Measurements from ENCODE around the gene KRTAP4-5.
"Not testable (repeated sequence)": the region's sequence is repeated elsewhere in the genome, so short reads cannot be mapped to it uniquely, and the experiment has no call there.

The KRTAP4-5 gene

DNA sequence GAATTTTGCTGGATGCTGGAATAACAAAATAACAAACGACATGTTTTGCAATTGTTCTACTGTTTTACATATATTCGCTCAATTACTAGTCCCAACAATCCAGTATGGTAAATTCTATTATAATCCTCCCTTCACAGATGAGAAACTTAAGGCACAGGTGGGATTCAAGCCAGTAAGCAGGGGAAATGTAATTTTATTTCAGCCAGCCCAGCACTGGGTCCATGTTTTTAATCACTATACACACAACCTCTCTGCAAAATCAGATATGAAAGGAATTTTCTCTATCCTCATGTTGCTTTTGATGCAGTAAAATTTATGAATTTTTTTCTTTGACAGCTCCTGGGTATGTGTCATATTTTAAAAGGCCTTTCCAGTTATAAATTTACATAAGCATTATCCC, 4.4 kb downstream of the KRTAP4-5 start:
- FAIRE-seq = no peak

DNA sequence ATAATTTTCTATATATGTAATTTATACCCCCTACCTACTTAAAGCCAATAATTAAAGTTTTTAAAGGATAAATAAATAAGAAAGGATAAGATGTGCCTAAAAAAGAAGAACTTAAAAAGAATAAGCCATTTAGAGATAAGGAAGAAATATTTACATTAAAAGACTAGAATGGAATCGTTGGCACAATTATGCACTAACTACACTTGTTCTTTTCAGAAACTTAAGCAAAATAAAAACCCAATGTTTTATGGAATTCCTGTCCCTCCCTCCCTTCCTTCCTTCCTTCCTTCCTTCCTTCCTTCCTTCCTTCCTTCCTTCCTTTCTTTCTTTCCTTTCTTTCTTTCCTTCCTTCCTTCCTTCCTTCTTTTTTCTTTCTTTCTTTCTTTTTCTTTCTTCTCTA, 4.8 kb downstream of the KRTAP4-5 start:
- no peak for FAIRE-seq

DNA sequence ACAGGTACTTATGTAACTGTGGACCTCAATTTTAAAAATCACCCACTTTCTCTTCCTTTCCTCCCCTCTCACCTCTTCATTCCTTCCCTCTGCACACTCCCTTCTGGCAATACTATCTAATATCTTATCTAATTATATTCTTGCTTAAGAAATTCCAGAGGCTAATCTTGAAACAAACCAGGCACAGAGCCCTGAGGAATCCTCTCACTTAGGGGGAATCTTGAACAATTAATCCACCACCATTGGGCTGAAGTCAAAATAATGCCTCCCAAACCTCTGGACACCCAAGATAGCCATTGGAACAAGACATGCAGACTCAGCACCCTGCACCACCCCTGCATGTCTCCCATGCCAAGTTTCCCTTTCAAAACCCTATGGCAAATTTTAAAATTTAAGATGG, 8.3 kb downstream of the KRTAP4-5 start:
- FAIRE-seq = no peak

DNA sequence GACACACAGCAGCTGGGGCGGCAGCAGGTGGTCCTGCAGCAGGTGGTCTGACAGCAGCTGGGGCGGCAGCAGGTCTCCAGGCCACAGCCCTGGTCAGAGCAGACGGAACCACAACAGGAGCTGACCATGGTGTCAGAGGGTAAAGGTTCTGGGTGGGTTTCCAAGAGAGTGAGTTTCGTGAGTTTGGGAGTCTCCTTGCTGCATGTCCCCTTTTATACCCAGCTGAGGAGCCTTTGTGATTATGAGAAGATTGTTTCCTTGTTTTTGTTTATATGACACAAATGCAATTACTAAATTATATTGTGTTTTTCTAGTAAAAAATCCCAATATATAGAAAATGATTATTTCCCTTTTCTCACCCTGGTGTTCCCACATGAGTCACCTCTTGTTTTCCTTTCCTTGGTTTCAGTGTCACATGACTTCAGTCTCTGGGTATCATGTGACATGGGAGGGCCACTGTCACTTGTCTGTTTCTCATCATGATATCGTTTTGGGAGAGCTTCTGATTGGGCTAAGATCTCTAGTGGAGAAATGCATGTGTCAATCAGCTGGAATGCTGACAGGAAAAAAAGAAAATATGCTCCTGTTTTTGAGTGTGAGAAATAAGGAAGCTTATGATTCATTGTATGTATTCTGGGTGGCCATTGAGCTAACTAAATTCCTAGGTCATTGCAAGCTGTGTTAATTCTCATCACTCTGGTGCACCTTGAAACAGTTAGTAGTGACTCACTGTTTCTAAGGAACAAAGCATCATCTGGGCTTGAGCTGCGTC, 9.1 kb downstream of the KRTAP4-5 start, which contains the start of gene KRTAP4-6:
TSS of gene KRTAP4-6 (minus strand) at position 185 of the 772 bp plus-strand sequence. CDS start at position 128, 57 bp downstream.
- FAIRE-seq = no peak

DNA sequence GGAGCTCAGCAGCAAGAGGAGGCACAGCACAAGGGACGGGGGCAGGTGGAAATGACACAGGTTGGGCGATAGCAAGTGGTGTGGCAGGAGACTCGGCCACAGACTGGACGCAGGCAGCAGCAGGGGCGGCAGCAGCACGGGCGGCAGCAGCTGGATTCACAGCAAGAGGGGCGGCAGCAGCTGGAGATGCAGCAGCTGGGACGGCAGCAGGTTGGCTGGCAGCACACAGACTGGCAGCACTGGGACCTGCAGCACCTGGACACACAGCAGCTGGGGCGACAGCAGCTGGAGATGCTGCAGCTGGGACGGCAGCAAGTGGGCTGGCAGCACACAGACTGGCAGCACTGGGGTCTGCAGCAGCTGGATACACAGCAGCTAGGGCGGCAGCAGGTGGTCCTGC, 9.8 kb downstream of the KRTAP4-5 start:
- FAIRE-seq = not testable (repeated sequence)

DNA sequence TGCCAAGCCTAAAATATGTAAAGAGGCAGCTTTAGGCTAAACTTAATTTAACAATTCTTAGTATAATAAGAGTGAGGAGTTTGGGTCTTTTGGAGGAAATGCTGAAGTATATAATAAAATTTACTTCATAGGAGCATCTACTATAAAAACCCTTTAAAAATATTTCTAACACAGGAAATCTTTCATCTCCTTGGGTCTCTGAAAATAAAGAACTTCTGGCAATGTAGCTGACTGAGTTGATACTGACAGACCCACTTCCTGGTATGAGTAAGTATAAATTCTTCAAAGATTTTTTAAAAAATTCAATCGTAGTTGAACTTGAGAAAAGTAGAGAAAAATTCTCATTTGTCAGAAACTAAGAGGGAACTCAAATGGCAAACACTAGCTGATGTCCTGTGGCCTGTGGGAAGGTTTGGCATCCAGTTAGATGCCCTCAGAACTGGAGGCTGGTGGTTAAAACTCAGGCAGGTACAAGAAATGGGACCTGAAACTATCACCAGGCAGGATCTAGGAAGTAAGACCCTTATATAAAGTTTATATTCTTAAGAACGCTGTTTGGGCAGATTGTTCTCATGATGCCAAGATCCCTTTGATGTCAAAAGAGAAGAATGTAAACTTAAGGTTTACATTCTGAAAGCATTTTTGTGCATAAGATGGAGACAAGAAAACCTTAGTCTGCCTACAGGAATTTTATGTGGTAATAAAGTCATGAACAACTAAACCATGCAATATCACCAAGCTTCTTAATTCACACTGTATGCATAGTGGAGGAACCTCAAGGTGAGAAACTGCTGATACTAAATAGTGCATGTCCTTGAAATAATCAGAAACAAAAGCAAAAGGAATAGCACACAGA, 15.5 kb downstream of the KRTAP4-5 start:
- FAIRE-seq = no peak

DNA sequence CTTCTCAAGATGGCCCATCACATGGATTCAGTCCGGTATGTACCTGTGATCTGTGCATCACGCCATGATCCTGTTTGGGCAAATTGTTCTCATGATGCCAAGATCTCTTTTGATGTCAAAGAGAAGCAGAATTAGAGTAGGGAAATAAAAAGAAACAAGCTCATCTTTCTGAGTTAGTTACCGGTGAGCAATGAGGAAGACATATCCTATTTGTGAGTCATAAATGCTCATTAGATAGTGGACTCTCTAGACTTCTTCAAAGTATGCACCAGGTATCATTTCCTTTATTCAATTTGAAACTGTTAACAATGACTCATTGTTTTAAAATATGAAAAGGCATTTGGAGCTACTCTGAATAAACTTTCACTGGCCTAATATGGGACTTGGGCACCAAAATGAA, 17.6 kb downstream of the KRTAP4-5 start:
- FAIRE-seq = no peak

DNA sequence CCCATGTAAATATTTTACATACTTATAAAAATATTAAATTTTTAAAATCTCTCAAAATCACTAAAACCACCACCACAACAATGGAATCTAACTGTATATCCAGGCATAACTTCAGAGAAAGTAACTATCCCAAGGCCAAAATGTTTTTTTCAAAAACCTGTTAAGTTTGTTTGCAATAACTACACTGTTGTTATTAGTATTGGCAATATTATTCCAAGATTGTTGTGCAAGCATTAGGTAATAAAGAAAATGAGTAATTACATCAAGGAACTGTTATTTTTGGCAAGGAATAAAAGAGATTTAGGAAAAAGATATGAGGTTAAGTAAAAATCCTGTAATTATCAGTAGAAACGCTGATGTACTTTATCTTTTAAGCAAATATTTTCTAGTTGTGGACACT, 22.3 kb downstream of the KRTAP4-5 start:
- no peak for FAIRE-seq

DNA sequence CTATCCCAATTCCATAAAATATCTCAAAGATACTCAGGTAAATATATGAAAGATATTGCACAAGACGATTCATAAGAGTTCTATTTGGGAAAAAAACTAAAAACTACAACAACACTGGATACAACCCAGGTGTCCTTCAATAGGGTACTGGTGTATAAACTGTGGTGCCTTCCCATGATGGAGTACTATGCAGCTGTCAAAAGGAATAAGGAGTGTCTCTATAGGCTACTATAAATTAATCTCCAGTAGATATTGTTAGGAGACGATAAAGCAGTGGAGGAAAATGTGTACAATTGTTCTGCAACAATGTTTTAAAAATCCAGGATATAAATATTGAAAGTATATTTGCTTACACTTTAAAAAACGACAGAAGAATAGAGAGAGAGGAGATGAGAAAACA, 23.2 kb downstream of the KRTAP4-5 start:
- no peak for FAIRE-seq

DNA sequence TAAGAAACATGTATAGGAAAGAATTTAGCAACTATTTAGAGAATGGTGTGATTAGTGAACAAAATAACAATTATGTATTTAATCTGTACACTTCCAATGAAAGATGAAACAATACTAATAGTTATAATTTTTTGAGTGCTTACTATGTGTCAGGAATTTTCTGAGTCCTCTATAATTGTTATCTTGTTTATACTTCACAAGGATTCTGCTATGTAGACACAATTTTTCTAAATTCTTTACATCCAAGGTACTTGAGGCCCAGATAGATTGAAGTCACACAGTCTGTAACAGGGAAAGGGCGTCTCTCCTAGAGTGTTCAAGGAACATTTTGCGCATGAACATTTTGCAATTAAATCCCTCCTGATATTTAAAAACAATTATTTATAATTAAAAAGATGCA, 24.6 kb downstream of the KRTAP4-5 start:
- no peak for FAIRE-seq

DNA sequence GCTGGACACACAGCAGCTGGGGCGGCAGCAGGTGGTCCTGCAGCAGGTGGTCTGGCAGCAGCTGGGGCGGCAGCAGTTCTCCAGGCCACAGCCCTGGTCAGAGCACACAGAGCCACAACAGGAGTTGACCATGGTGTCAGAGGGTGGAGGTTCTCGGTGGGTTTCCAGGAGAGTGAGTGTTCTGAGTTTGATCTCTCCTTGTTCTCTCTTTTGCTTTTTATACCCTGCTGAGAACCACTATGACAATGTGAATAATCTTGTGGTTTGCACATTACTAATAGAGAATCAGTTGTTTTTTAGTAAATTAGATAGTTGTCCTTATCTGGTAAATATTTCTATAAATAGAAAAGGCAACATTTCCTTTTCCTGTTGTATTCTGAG, 25.6 kb downstream of the KRTAP4-5 start, which contains the start of gene KRTAP4-12:
TSS of gene KRTAP4-12 (minus strand) at position 192 of the 381 bp plus-strand sequence. CDS start at position 132, 60 bp downstream.
- FAIRE-seq = not testable (repeated sequence)

DNA sequence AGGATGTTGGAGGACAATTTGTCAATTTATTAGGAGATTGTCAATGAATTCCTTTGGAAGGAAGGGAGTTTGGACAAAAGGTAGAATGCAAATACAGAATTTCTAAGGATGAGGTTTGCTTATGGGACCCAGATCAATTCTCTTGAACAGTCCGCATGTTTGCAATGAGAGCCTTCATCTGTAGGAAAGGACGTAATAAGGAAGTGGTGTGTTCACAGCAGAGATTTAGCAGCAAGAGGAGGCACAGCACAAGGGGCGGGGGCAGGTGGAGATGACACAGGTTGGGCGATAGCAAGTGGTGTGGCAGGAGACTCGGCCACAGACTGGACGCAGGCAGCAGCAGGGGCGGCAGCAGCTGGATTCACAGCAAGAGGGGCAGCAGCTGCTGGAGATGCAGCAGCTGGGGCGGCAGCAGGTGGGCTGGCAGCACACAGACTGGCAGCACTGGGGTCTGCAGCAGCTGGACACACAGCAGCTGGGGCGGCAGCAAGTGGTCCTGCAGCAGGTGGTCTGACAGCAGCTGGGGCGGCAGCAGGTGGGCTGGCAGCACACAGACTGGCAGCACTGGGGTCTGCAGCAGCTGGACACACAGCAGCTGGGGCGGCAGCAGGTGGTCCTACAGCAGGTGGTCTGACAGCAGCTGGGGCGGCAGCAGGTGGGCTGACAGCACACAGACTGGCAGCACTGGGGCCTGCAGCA, 26.2 kb downstream of the KRTAP4-5 start:
- FAIRE-seq = not testable (repeated sequence)

DNA sequence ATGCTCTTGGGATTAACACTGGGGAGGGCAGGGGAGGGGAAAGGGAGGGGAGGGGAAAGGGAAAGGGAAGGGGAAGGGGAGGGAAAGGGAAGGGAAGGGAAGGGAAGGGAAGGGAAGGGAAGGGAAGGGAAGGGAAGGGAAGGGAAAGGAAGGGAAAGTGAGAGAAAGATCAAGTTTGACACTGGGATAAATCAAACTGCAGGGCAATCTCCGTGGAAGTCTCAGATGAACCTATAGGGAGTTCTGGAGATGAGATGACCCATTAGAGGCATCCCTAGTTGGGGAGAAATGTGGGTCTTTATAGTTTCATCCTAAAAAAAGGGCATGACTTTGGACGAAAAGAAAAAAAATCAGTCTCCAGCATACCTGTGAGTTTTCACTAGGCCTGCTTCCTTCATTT, 27.9 kb downstream of the KRTAP4-5 start:
- FAIRE-seq = no peak

DNA sequence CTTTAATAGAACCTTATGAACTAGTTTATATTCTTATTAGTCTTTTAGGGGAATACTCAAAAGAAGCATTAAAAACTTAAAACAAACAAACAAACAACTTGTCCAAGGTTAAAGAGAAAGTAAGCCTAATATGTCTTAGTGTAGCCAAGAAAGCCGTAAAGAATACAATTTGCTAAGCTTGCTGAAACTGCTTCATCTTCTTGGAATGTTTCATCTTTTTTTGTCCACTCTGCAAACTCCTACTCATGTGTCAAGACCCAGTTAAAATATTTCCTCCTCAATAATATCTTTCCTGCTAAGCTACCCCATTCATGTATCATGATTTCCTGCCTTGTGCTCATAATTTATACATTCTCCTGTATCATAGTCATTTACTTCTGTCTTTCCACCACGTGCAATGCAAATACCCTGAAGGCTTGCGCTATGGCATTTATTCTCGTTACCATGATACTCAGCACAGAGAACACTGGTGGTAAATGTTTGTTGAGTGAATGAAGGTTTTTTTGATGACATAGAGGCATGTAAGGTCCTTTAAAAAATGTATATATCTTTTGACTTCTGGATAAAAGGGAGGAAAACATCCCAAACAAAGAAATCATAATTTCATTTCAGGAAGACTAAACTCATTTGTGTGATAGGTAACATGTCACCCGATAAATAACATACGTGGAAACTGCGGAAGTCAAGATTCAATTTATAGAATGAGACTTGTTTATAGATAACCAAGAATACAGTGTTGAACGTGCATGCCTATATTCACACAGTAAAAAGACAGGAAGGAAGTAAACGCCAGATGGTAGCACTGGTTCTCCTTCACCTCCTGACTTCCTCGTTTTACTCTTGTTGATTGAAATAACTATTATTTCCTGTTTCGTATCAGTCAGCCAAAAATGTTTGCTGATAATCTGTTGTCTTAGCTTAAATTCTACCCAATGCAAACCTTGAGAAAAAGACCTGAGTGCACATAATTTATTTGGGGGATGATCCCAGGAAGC, 29.6 kb downstream of the KRTAP4-5 start:
- FAIRE-seq = peak; percentile 57

DNA sequence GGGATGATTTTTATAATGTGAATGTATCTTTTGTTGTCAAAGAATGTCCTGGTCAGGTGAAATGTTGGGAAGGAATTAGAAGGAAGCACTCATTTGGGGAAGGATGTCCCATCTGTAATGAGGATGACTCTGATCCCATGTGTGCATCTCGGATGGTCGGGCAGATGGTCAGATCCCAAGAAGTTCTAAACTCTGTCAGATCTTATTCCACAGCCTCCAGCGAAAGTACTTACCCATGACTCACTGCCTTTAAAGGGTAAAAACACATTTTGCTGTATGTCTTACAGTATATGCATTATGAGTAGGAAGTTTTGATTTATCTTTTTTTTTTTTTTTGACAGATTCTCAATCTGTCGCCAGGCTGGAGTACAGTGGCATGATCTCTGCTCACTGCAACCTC, 30.9 kb downstream of the KRTAP4-5 start:
- no peak for FAIRE-seq

DNA sequence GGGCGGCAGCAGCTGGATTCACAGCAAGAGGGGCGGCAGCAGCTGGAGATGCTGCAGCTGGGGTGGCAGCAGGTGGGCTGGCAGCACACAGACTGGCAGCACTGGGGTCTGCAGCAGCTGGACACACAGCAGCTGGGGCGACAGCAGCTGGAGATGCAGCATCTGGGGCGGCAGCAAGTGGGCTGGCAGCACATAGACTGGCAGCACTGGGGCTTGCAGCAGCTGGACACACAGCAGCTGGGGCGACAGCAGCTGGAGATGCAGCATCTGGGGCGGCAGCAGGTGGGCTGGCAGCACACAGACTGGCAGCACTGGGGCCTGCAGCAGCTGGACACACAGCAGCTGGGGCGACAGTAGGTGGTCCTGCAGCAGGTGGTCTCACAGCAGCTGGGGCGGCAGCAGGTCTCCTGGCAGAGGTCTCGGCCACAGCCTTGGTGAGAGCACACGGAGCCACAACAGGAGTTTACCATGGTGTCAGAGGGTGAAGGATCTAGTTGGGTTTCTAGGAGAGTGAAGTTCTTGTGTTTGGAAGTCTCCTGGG, 31.7 kb downstream of the KRTAP4-5 start, which contains the start of gene KRTAP4-11:
TSS of gene KRTAP4-11 (minus strand) at position 528 of the 541 bp plus-strand sequence. CDS start at position 470, 58 bp downstream.
- FAIRE-seq = not testable (repeated sequence)

DNA sequence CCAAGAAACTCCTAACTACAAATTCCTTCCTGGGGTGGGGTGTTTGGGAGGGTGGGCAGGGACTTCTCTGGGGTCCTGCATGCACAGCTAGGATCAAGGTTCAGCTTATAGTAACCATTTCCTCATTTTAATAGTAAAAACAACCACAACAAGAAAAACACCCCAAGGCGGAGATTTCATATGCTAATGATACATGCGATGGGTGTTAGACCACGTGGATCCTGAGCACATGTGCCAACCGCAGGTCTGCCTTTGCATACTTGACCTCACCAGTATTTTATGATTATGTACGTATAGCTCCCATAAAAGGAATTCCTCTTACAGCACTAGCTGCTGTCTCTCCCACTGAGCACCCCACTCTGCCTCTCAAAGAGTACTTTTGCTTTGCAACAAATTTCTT, 33.3 kb downstream of the KRTAP4-5 start:
- no peak for FAIRE-seq

DNA sequence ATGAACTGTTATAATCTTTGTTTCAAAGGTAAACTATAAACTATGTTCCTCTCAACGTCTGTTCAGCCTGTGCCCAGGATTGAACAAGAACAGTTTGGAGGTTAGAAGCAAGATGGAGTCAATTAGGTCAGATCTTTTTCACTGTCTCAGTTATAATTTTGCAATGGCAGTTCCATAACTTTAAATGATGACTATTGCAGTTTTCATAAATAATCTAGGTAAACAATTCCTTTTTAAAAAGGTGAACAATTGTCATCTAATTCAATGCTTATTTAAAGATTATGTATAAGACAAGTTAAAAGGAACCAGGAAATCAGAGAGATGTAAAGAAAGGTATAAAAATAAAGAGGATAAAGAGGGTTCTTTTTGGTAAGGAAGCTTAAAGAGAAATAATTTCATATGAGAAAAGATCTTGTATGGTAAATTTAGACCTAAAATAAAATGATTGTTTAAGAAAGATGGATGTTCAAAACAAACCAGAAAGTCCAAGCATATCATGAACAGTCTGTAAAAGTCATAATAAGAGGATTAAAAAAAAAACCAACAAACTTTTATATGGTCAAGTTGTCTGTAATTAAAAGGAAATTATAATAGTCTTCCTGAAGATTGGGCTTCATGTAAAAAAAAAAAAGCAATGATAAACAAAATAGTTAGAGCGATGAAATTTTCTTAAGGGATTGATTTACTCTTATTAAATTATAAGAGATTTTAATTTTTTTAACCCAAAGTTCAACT, 38.3 kb downstream of the KRTAP4-5 start:
- FAIRE-seq = no peak

DNA sequence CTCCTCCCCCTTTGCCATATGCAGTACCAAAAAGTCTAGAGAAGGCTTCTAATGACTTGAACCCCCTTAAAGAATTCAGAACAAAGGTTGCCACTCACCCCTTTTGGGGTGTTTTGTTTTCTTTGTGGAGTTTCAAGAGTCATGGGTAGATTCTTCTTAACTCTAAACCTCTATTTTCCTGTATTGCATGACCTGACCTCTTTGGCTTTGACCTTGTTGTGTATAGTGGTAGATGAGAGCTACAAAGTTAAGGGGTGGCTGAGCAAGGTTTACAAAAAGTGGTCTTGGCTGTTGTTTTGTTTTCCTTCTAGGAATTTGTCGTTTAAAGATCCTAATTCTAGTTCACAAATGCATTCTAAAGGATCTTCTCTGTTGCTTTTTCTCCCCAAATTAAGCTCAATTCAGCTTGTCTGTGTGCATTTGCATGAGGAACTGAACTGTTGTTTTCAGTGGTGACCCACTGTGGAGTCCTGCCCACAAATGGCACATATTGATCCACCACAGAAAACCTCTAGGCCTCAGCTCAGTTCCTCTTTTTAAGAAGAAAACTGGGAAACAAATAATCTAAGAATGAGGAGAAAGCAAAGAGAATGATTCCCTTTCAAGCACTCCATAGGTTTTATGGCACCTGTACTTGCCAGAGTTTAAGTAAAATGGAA, 40.8 kb downstream of the KRTAP4-5 start:
- FAIRE-seq = not testable (repeated sequence)

DNA sequence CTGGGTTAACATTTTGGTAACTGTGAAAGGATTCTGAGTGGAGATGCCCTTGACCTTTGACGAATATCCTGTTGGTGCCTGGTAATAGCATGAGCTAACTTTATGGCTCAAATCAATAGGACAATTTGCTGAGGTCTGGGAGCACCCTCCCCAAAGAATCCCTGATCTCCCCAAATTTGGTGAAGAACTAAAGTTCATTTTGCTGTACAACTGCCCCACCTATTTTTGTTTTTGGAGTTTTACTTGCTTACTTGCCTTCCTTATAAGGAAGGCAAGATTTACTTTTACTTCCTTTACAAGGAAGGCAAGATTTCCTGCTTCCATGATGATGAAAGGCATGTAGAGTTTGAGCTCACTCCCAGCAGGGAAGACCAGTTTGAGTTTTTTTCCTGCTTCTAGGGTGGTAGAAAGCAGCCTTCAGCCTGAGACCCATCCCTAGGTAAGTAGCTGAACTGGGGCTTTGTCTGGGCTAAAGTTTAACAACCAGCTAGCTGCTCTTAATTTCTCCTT, 41.6 kb downstream of the KRTAP4-5 start:
- FAIRE-seq = no peak

Data from colon (tissue), 2 donors.